ENCODE results near the gene PTPRK.
"Not testable (repeated sequence)": the region's sequence is repeated elsewhere in the genome, so short reads cannot be mapped to it uniquely, and the experiment has no call there.

The PTPRK gene

GRCh38 chr6:127938701-127939100 lies 581.7 kb downstream of the PTPRK start:
- DNase-seq = peak; percentile 39

- DNase-seq = no peak
Observed at GRCh38 chr6:127937747-127938146, 582.7 kb downstream of the PTPRK start.

GRCh38 chr6:127937102-127937501 lies 583.3 kb downstream of the PTPRK start:
- DNase-seq = no peak

GRCh38 chr6:127934956-127935355 lies 585.4 kb downstream of the PTPRK start:
- DNase-seq = no peak

- DNase-seq = peak; percentile 74
Observed at GRCh38 chr6:127933852-127934840, 586.3 kb downstream of the PTPRK start.

- no peak for DNase-seq
Observed at GRCh38 chr6:127933137-127933536, 587.3 kb downstream of the PTPRK start.

GRCh38 chr6:127932708-127933107 lies 587.7 kb downstream of the PTPRK start:
- no peak for DNase-seq

GRCh38 chr6:127926441-127926840 lies 594.0 kb downstream of the PTPRK start:
- DNase-seq = not testable (repeated sequence)

GRCh38 chr6:127924440-127924839 lies 596.0 kb downstream of the PTPRK start:
- DNase-seq = no peak

- DNase-seq = no peak
Observed at GRCh38 chr6:127924031-127924430, 596.4 kb downstream of the PTPRK start.

GRCh38 chr6:127923135-127923534 lies 597.3 kb downstream of the PTPRK start:
- DNase-seq = peak; percentile 36

GRCh38 chr6:127921982-127922381 lies 598.4 kb downstream of the PTPRK start:
- DNase-seq = no peak

GRCh38 chr6:127920804-127921203 lies 599.6 kb downstream of the PTPRK start:
- no peak for DNase-seq

All from CD4-positive, alpha-beta T cell treated with Interleukin-10 for 1 hour (primary cell).